Testis (tissue), 3 donors: Measurements from ENCODE around the gene VDR. TPM values are rescaled to one million over a fixed set of nuclear protein-coding genes. Genes with fewer than 3 reads are reported as not detected.

Source experiments
- DNase-seq: peaks from one replicate; pipeline ENCODE4 v3.0.0-alpha.2; 2019
- H3K27ac ChIP-seq, 2 donors: fragments of 200-600 bp; sonication (generic); one replicate each; pipeline ENCODE4 v1.5.1; 2019
- H3K27me3 ChIP-seq: fragments of 200-600 bp; sonication (generic); one replicate; pipeline ENCODE4 v1.5.1; 2019
- H3K36me3 ChIP-seq: fragments of 200-600 bp; sonication (generic); one replicate; pipeline ENCODE4 v1.5.1; 2017; ENCODE audit warnings: low read depth; ENCODE audit errors: missing control alignments
- H3K4me1 ChIP-seq: fragments of 200-600 bp; sonication (generic); one replicate; pipeline ENCODE4 v1.5.1; 2019
- H3K4me3 ChIP-seq, 2 donors: fragments of 200-600 bp; sonication (generic); one replicate each; pipeline ENCODE4 v1.5.1; 2017 to 2019
- H3K9me3 ChIP-seq: fragments of 200-600 bp; sonication (generic); one replicate; pipeline ENCODE4 v1.5.1; 2017
- POLR2A ChIP-seq: fragments of 450-650 bp; IDR thresholded peaks from one replicate; pipeline ENCODE4 v1.6.1; 2017; ENCODE audit warnings: antibody characterized with exemption, mild to moderate bottlenecking, moderate library complexity
- WGBS, 2 donors: methylation state at CpG; one replicate each; pipeline ENCODE4 v1.1.5; 2018; 5-methylcytosine and 5-hydroxymethylcytosine counted together
- intact Hi-C: fragments of 100-400 bp; cut with DNase I; formaldehyde crosslinking; loops from one replicate; pipeline ENCODE4 v1.15.1; 2023; ENCODE audit warnings: low total_unique reads
- polyA plus RNA-seq: library from polyadenylated mRNA; stranded (reverse); fragments of 350-450 nt; fragmentation: Illumina TruSeq; extraction: RNeasy Lipid Tissue Mini Kit (QIAGEN cat#74804); gene quantifications from one replicate; pipeline ENCODE4 v1.2.3, GENCODE V29; 2014; ENCODE audit warnings: low read depth, low replicate concordance; ENCODE audit not compliant: insufficient read depth
- total RNA-seq, 2 donors: library from RNA; depleted of rRNA; stranded (reverse); fragments of >200 nt; gene quantifications; one replicate each; pipeline ENCODE4 v1.2.3, GENCODE V29; 2016
- TF ChIP-seq, protein P1 (sequence below), 3 experiments: fragments of 450-650 bp in 2 of 3; fragments of 200-600 bp in 1 of 3; sonication (generic) in 1 of 3; IDR thresholded peaks; one replicate each; pipeline ENCODE4 v1.5.1; 2016 to 2019; ENCODE audit warnings: antibody characterized with exemption in 3 of 3, mild to moderate bottlenecking in 2 of 3, moderate library complexity in 1 of 3

The VDR gene
- total and polyA plus RNA-seq, 3 donors from 2014 or later, result 1.4 to 3.7 (median 2.9) TPM

DNA sequence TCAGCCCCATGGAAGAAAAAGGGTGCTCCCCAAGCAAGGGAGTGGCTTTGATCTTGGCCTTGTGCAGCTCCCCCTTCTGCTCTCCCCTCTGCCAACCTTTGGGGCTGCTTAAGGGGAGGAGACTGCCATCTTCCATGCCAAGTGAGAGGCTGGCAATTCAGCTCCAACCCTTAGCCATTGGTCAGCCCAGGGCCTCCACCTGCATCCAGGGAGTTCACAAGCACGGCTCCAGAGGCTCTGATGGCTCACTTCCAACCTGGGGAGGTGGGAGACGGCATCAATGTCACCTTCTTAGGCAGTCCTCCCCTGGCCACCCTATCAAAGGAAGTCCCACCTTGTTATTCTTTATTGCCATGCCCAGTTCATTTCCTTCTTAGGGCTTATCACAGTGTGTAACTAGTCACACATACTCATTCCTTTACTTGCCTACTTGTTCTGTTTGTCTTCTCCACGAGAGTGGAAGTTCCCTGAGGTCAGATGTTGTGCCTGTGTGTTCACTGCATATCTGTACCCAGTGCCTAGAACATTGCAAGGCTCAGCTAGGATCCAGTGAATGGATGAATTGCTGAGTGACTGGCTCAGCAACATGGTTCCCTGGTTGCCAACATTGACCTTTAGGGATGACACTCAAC is 90.1 kb downstream of the VDR start:
- H3K36me3 ChIP-seq, result no peaks in the 10 kb centered on the region
- no peaks in the 10 kb centered on the region for H3K9me3 ChIP-seq
- H3K27me3 ChIP-seq, result no peaks in the 10 kb centered on the region
- intact Hi-C loops, result no loop called here
- WGBS, 2 donors, result 61 to 85% methylated on average over 3 of the region's 3 CpGs
- H3K4me3 ChIP-seq, result no peak overlapping the region
- no peak for DNase-seq
- peak overlapping the region; percentile 91 to 94 for H3K27ac ChIP-seq
- H3K4me1 ChIP-seq, result peaks cover 66% of the 10 kb centered on the region
- TF ChIP-seq, protein P1, sequence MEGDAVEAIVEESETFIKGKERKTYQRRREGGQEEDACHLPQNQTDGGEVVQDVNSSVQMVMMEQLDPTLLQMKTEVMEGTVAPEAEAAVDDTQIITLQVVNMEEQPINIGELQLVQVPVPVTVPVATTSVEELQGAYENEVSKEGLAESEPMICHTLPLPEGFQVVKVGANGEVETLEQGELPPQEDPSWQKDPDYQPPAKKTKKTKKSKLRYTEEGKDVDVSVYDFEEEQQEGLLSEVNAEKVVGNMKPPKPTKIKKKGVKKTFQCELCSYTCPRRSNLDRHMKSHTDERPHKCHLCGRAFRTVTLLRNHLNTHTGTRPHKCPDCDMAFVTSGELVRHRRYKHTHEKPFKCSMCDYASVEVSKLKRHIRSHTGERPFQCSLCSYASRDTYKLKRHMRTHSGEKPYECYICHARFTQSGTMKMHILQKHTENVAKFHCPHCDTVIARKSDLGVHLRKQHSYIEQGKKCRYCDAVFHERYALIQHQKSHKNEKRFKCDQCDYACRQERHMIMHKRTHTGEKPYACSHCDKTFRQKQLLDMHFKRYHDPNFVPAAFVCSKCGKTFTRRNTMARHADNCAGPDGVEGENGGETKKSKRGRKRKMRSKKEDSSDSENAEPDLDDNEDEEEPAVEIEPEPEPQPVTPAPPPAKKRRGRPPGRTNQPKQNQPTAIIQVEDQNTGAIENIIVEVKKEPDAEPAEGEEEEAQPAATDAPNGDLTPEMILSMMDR (IDR thresholded peaks at IDR 0.05), result no peak
- no peak for TF ChIP-seq POLR2A

DNA sequence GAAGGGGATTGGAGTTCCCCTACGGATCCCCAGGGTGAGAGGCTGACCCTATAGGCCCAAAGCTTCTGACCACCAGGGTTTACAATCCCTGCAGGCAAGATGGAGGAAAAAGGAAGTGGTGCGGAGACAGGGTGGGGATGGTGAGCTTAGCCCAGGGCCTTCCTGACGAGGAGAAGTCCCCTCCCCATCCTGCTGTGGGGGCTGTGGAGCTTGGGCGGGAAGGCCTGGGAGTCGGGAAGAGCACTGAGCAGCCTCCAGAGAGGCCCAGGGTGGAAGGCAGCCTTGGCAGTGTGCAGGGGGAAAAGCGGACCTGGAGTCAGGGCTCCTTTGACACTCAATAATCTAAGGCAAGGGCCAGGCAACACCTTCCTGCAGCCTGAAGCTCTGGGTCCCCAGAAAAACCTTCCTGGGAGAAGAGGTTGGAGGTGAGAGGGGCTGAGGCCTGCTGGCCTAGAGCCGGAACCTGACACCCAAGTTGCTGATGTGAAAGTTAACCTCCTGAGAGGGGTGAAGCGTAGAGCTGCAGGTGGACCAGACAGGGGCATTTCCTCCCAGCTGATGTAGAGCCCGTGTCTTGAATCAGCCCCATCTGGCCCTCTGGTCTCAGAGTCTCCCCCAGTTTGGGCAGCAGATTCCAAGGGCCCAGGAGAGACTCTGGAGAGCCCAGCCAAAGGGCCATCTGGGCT is 91.1 kb downstream of the VDR start:
- peak overlapping the region; percentile 22 to 59 for H3K4me3 ChIP-seq
- H3K27me3 ChIP-seq, result no peaks in the 10 kb centered on the region
- H3K36me3 ChIP-seq, result no peaks in the 10 kb centered on the region
- DNase-seq, result no peak
- H3K4me1 ChIP-seq, result peaks cover 64% of the 10 kb centered on the region
- WGBS, 2 donors, result 32 to 34% methylated on average over 9 of the region's 9 CpGs
- no peak for TF ChIP-seq POLR2A
- TF ChIP-seq, protein P1 (IDR thresholded peaks at IDR 0.05), result no peak
- H3K9me3 ChIP-seq, result no peaks in the 10 kb centered on the region
- intact Hi-C loops, result no loop called here
- H3K27ac ChIP-seq, result peak overlapping the region; percentile 91 to 94

GRCh38 chr12:47812797-47813510 is 91.8 kb downstream of the VDR start:
- H3K4me3 ChIP-seq, result peak overlapping the region; percentile 22 to 59
- intact Hi-C loops, result no loop called here

GRCh38 chr12:47811581-47812484 is 93.0 kb downstream of the VDR start:
- intact Hi-C loops, result no loop called here
- Histone ChIP-seq H3K27ac (peak overlapping the region; percentile 91 to 94), H3K4me1 (peaks cover 70% of the 10 kb centered on the region), H3K36me3 (no peaks in the 10 kb centered on the region), H3K4me3 (peak overlapping the region in 1 of 2 donors; percentile 59), H3K27me3 (no peaks in the 10 kb centered on the region), H3K9me3 (no peaks in the 10 kb centered on the region)
- DNase-seq, result peak; percentile 78
- WGBS, 2 donors, result 28 to 35% methylated on average over 13 to 14 of the region's 14 CpGs
- TF ChIP-seq, protein P1 (IDR thresholded peaks at IDR 0.05), result no peak
- no peak for TF ChIP-seq POLR2A

More at GRCh38 chr12:47812797-47813510, 91.8 kb downstream of the VDR start:
- 1% methylated on average over 10 to 37 of the region's 37 CpGs for WGBS, 2 donors
- Histone ChIP-seq H3K36me3 (no peaks in the 10 kb centered on the region), H3K27ac (peak overlapping the region; percentile 91 to 94), H3K4me1 (peaks cover 66% of the 10 kb centered on the region), H3K27me3 (no peaks in the 10 kb centered on the region), H3K9me3 (no peaks in the 10 kb centered on the region)
- peak; percentile 88 for DNase-seq
- no peak for TF ChIP-seq POLR2A
- TF ChIP-seq, protein P1 (IDR thresholded peaks at IDR 0.05), result no peak
